ENCODE measurements around the gene OAS3.

DNA sequence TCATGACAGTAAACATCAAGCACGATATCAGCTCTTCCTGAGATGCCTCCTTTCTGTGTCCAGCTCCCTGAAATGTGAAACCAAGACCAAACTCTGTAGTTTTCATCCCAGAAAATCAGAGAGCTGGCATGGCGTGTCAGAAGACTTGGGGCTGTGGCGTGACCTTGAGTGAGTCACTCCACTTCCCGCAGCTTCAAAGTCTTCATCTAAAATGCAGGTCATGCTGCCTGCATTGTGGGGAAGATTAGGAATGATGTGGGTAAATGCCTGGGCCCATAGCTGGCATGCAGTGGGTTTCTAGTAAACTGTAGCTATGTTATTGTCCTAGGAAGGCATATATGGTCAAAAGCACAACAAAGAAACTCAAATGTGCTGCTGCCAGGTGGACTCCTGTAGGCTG, 68.9 kb downstream of the OAS3 start:
- TF ChIP-seq, protein P1, sequence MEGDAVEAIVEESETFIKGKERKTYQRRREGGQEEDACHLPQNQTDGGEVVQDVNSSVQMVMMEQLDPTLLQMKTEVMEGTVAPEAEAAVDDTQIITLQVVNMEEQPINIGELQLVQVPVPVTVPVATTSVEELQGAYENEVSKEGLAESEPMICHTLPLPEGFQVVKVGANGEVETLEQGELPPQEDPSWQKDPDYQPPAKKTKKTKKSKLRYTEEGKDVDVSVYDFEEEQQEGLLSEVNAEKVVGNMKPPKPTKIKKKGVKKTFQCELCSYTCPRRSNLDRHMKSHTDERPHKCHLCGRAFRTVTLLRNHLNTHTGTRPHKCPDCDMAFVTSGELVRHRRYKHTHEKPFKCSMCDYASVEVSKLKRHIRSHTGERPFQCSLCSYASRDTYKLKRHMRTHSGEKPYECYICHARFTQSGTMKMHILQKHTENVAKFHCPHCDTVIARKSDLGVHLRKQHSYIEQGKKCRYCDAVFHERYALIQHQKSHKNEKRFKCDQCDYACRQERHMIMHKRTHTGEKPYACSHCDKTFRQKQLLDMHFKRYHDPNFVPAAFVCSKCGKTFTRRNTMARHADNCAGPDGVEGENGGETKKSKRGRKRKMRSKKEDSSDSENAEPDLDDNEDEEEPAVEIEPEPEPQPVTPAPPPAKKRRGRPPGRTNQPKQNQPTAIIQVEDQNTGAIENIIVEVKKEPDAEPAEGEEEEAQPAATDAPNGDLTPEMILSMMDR (IDR thresholded peaks at IDR 0.05; ENCODE audit: insufficient read depth, low read length) = no peak
- TF ChIP-seq, protein P2, sequence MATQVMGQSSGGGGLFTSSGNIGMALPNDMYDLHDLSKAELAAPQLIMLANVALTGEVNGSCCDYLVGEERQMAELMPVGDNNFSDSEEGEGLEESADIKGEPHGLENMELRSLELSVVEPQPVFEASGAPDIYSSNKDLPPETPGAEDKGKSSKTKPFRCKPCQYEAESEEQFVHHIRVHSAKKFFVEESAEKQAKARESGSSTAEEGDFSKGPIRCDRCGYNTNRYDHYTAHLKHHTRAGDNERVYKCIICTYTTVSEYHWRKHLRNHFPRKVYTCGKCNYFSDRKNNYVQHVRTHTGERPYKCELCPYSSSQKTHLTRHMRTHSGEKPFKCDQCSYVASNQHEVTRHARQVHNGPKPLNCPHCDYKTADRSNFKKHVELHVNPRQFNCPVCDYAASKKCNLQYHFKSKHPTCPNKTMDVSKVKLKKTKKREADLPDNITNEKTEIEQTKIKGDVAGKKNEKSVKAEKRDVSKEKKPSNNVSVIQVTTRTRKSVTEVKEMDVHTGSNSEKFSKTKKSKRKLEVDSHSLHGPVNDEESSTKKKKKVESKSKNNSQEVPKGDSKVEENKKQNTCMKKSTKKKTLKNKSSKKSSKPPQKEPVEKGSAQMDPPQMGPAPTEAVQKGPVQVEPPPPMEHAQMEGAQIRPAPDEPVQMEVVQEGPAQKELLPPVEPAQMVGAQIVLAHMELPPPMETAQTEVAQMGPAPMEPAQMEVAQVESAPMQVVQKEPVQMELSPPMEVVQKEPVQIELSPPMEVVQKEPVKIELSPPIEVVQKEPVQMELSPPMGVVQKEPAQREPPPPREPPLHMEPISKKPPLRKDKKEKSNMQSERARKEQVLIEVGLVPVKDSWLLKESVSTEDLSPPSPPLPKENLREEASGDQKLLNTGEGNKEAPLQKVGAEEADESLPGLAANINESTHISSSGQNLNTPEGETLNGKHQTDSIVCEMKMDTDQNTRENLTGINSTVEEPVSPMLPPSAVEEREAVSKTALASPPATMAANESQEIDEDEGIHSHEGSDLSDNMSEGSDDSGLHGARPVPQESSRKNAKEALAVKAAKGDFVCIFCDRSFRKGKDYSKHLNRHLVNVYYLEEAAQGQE (IDR thresholded peaks at IDR 0.05; ENCODE audit: insufficient replicate concordance, low read depth) = no peak
- TF ChIP-seq POLR2AphosphoS5 (IDR thresholded peaks at IDR 0.05; ENCODE audit: low read depth) (no peak), SPI1 (IDR thresholded peaks at IDR 0.05; ENCODE audit: borderline replicate concordance, low read depth) (no peak), GABPA (IDR thresholded peaks at IDR 0.05; ENCODE audit: low read depth) (no peak)

Data from HL-60 (cell line).